ENCODE measurements around the gene CYTH4. TPM values are rescaled to one million over a fixed set of nuclear protein-coding genes. Genes with fewer than 3 reads are reported as not detected.

The CYTH4 gene
- total and polyA plus RNA-seq, 2 donors (not counting 3 experiments of a cell fraction or from before 2014, with no cell fraction given): 0.06 TPM; not detected in 1

DNA sequence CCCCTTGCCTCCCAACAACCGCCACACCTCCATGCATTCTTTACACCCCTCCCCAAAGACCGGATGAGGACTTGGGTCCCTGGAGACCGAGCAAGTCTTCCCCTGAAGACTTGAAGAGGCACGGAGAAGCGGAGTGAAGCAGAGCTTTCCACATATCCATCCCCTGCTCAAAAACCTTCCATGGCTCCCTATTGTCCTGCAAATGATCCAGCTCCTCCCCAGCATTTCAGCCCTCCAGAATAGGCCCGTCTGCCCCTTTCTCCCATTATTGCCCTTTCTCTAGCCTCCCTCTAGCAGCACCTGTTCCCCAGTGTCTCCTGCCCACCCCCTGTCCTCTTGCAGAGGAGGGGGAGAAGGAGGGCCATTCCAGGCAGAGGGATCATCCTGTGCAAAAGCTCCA, 59.8 kb downstream of the CYTH4 start:
- Histone ChIP-seq H3K9me1 (replicated peaks; ENCODE audit: control insufficient read depth, extremely low read depth, insufficient read depth, low read length) (no peaks in the 10 kb centered on the region), H2AFZ (ENCODE audit: low read depth, low read length) (no peak overlapping the region), H3K4me3 (replicated peaks in 1 of 3; ENCODE audit: insufficient read depth in 1 of 3, low read depth in 1 of 3, low read length in 3 of 3) (no peak overlapping the region), H3K9me3 (replicated peaks; ENCODE audit: control insufficient read depth, insufficient read depth, low read length) (no peaks in the 10 kb centered on the region), H3K9ac (replicated peaks; ENCODE audit: extremely low read depth, insufficient read depth, low read length) (no peak overlapping the region), H3K27ac (ENCODE audit: insufficient read depth, low read depth, low read length) (no peak overlapping the region), H3K79me2 (ENCODE audit: control insufficient read depth, insufficient read depth, low read length) (no peaks in the 10 kb centered on the region), H3K4me1 (ENCODE audit: control insufficient read depth, extremely low read depth, insufficient read depth, low read length) (peaks cover 11% of the 10 kb centered on the region), H3K4me2 (ENCODE audit: insufficient read depth, low read length) (no peak overlapping the region), H4K20me1 (replicated peaks; ENCODE audit: control insufficient read depth, extremely low read depth, insufficient read depth, low read length) (no peaks in the 10 kb centered on the region), H3K27me3 (ENCODE audit: control insufficient read depth in 2 of 2, insufficient read depth in 2 of 2, low read length in 2 of 2) (peaks cover 3 to 4% of the 10 kb centered on the region in 2 experiments), H3K36me3 (ENCODE audit: control insufficient read depth in 2 of 2, extremely low read depth in 1 of 2, insufficient read depth in 2 of 2, low read length in 2 of 2) (no peaks in the 10 kb centered on the region)
- BruUV-seq (replicated peaks): no TSS peak
- no peak for TF ChIP-seq MYC (IDR thresholded peaks at IDR 0.05; ENCODE audit: low read depth, low read length)
- TF ChIP-seq POLR2A (IDR thresholded peaks at IDR 0.05; ENCODE audit: low read depth, low read length): no peak
- TF ChIP-seq EZH2 (IDR thresholded peaks at IDR 0.05; ENCODE audit: borderline replicate concordance, low read depth, low read length, severe bottlenecking): no peak
- no peak for TF ChIP-seq POLR2AphosphoS5 (IDR thresholded peaks at IDR 0.05; ENCODE audit: insufficient read depth, low read depth, low read length)
- TF ChIP-seq GATA2 (IDR thresholded peaks at IDR 0.05; ENCODE audit: insufficient read depth, insufficient read length, low read depth, low read length): no peak
- TF ChIP-seq JUN (IDR thresholded peaks at IDR 0.05; ENCODE audit: borderline replicate concordance, insufficient read depth, insufficient read length, low read depth): no peak
- TF ChIP-seq, protein P1, sequence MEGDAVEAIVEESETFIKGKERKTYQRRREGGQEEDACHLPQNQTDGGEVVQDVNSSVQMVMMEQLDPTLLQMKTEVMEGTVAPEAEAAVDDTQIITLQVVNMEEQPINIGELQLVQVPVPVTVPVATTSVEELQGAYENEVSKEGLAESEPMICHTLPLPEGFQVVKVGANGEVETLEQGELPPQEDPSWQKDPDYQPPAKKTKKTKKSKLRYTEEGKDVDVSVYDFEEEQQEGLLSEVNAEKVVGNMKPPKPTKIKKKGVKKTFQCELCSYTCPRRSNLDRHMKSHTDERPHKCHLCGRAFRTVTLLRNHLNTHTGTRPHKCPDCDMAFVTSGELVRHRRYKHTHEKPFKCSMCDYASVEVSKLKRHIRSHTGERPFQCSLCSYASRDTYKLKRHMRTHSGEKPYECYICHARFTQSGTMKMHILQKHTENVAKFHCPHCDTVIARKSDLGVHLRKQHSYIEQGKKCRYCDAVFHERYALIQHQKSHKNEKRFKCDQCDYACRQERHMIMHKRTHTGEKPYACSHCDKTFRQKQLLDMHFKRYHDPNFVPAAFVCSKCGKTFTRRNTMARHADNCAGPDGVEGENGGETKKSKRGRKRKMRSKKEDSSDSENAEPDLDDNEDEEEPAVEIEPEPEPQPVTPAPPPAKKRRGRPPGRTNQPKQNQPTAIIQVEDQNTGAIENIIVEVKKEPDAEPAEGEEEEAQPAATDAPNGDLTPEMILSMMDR (IDR thresholded peaks at IDR 0.05; ENCODE audit: extremely low read depth in 1 of 2, insufficient read depth in 1 of 2, low read depth in 1 of 2, low read length in 2 of 2): no peak
- TF ChIP-seq MAX (IDR thresholded peaks at IDR 0.05; ENCODE audit: insufficient read depth, insufficient read length): no peak
- no peak for TF ChIP-seq FOS (IDR thresholded peaks at IDR 0.05; ENCODE audit: borderline replicate concordance, insufficient read depth, low read length)
- intact Hi-C loops (cut with micrococcal nuclease) (no loop called here), dilution Hi-C loops (cut with MboI; ENCODE audit: extremely low pct_ligation_motif_present, low sequenced_read_pairs) (no loop called here)
- no peak for FAIRE-seq
- ChIA-PET CTCF (no interaction called here), POLR2A (no interaction called here)
- no peak for DNase-seq (ENCODE audit: low read depth, low spot score)

Data from endothelial cell of umbilical vein (primary cell).